Lower leg skin (tissue), 4 donors: ENCODE results near the gene ROR1. TPM values are rescaled to one million over a fixed set of nuclear protein-coding genes. Genes with fewer than 3 reads are reported as not detected.

Source experiments
- DNase-seq, 2 donors: peaks; one replicate each; pipeline ENCODE4 v3.0.0-alpha.2; 2019; ENCODE audit warnings: low spot score in 2 of 2
- H3K4me3 ChIP-seq: fragments of 200-600 bp; sonication (generic); 2 replicates; pipeline ENCODE4 v1.5.1; 2017; ENCODE audit warnings: mild to moderate bottlenecking, low read depth; ENCODE audit not compliant: poor library complexity, severe bottlenecking
- POLR2A ChIP-seq, 2 donors: fragments of 450-650 bp; IDR thresholded peaks; one replicate each; pipeline ENCODE4 v1.6.1; 2016 to 2017; ENCODE audit warnings: antibody characterized with exemption in 2 of 2, mild to moderate bottlenecking in 1 of 2, moderate library complexity in 1 of 2
- WGBS, 2 donors: methylation state at CpG; one replicate each; pipeline ENCODE4 v1.1.5; 2018; 5-methylcytosine and 5-hydroxymethylcytosine counted together
- intact Hi-C: fragments of 100-400 bp; cut with DNase I; formaldehyde crosslinking; loops from one replicate; pipeline ENCODE4 v1.15.0; 2023; ENCODE audit warnings: low total_unique reads
- total RNA-seq, 4 donors: library from RNA; depleted of rRNA; stranded (reverse); fragments of >200 nt; gene quantifications; one replicate each; pipeline ENCODE4 v1.1.0, GENCODE V29; 2016
- TF ChIP-seq, protein P1 (sequence below), 3 donors: fragments of 450-650 bp; IDR thresholded peaks; one replicate each; pipeline ENCODE4 v1.5.1; 2016; ENCODE audit warnings: antibody characterized with exemption in 3 of 3, mild to moderate bottlenecking in 3 of 3, moderate library complexity in 2 of 3

The ROR1 gene
- total RNA-seq, 4 donors from 2014 or later, result 12.9 to 28.6 (median 22.5) TPM

- TF ChIP-seq, protein P1, sequence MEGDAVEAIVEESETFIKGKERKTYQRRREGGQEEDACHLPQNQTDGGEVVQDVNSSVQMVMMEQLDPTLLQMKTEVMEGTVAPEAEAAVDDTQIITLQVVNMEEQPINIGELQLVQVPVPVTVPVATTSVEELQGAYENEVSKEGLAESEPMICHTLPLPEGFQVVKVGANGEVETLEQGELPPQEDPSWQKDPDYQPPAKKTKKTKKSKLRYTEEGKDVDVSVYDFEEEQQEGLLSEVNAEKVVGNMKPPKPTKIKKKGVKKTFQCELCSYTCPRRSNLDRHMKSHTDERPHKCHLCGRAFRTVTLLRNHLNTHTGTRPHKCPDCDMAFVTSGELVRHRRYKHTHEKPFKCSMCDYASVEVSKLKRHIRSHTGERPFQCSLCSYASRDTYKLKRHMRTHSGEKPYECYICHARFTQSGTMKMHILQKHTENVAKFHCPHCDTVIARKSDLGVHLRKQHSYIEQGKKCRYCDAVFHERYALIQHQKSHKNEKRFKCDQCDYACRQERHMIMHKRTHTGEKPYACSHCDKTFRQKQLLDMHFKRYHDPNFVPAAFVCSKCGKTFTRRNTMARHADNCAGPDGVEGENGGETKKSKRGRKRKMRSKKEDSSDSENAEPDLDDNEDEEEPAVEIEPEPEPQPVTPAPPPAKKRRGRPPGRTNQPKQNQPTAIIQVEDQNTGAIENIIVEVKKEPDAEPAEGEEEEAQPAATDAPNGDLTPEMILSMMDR (IDR thresholded peaks at IDR 0.05), result no peak
- no peak for TF ChIP-seq POLR2A (IDR thresholded peaks at IDR 0.05)
- WGBS, 2 donors, result 86 to 94% methylated on average over 2 of the region's 2 CpGs
- H3K4me3 ChIP-seq, result no peak overlapping the region
Observed at GRCh38 chr1:63884486-63884885, 110.7 kb downstream of the ROR1 start.

GRCh38 chr1:63885899-63886298 is 112.1 kb downstream of the ROR1 start:
- no peak for TF ChIP-seq POLR2A (IDR thresholded peaks at IDR 0.05)
- TF ChIP-seq, protein P1 (IDR thresholded peaks at IDR 0.05), result no peak
- DNase-seq, result no peak
- WGBS, 2 donors, result 92 to 94% methylated on average over 10 of the region's 10 CpGs
- H3K4me3 ChIP-seq, result no peak overlapping the region
- intact Hi-C loops, result no loop called here

More at GRCh38 chr1:63884486-63884885, 110.7 kb downstream of the ROR1 start:
- intact Hi-C loops, result no loop called here
- DNase-seq, result no peak

DNA sequence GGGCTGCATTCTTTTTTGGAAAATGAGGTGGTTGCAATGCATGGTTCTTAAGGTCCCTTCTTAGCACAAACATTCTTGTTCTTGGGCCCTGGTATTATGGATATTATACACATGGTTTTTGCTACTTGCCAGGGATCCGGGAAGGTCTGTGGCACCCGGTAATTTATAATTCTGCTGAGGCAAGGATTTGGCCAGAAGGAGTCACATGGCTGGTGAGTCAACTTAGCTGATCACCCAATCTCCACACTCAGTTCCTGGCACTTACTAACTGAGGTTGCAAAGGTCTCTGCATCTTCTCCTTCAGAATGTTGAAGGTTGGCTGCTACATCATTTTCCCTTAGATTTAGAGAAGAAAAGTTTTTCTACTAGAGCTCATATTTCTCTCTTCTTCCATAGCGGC is 112.5 kb downstream of the ROR1 start:
- WGBS, 2 donors, result 47 to 78% methylated on average over 3 of the region's 3 CpGs
- H3K4me3 ChIP-seq, result no peak overlapping the region
- intact Hi-C loops, result no loop called here
- no peak for TF ChIP-seq POLR2A (IDR thresholded peaks at IDR 0.05)
- TF ChIP-seq, protein P1 (IDR thresholded peaks at IDR 0.05), result no peak
- DNase-seq, result no peak

DNA sequence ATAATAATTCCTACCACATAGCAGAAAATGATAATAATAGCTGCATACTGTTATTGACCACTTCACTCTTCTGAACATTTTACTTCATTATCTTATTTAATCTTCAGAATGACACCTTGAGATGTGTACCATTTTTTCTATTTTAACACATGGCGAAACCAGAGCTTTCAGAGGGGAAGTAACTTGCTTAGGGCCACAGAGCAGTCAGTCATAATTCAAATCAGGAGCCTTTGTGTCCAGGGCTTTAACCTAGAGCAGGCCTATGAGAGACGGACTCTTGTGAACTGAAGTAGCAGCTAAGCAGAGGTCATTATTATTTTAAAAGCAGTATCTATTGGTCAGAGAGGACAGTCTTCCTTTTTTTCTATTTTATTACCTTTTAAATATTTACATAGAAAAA is 114.0 kb downstream of the ROR1 start:
- intact Hi-C loops, result no loop called here
- DNase-seq, result no peak
- 93 to 96% methylated on average over 2 of the region's 2 CpGs for WGBS, 2 donors
- H3K4me3 ChIP-seq, result no peak overlapping the region
- TF ChIP-seq, protein P1 (IDR thresholded peaks at IDR 0.05), result no peak
- TF ChIP-seq POLR2A (IDR thresholded peaks at IDR 0.05), result no peak

- DNase-seq, result no peak
- TF ChIP-seq, protein P1 (IDR thresholded peaks at IDR 0.05), result no peak
- TF ChIP-seq POLR2A (IDR thresholded peaks at IDR 0.05), result no peak
- intact Hi-C loops, result no loop called here
- 95 to 100% methylated on average over 1 of the region's 1 CpG for WGBS, 2 donors
- no peak overlapping the region for H3K4me3 ChIP-seq
Observed at GRCh38 chr1:63888984-63889383, 115.2 kb downstream of the ROR1 start.

DNA sequence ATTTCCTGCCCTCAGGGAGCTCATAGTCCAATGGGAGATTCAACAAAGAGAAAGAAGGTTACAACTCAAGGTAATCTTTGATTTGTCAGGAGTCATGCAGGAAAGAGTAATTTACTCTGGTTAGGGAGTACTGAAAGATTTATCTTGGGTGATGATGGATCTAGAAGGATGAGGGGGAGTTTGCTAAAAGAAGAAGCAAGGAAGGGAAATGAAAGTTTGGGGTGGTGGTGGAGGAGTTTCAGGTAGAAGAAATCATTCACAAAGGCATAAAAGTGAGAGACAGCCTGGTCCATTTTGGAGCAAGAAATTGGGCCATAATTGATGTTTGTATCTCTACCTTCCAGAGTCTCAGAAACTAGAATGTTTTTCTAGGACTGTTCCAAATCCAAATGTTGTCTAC is 116.7 kb downstream of the ROR1 start:
- DNase-seq, result no peak
- H3K4me3 ChIP-seq, result no peak overlapping the region
- TF ChIP-seq, protein P1 (IDR thresholded peaks at IDR 0.05), result no peak
- no peak for TF ChIP-seq POLR2A (IDR thresholded peaks at IDR 0.05)
- intact Hi-C loops, result no loop called here
